NCI-H1930 (cell line): Measurements from ENCODE around the gene HMGCR.

Experiments used
- DNase-seq, 2 experiments: peaks; one replicate each; lab custom pipeline; 2025; lab: John Stamatoyannopoulos, UW

The HMGCR gene

DNA sequence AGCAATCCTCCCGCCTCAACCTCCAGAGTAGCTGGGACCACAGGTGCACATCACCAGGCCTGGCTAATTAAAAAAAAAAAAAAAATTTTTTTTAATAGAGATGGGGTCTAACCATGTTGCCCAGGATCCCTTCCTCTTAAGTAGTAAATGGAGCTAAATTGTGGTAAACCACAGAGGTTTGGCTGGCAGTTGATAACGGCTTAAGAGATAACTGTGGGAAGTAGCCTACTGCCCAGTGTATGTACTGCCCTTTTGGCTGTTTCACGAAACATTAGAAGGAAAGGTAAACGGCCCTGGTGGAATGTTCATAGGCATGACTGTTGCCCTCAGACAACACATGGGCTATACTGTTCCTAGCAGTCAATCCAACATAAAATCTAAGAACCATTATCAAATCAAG, 44.4 kb downstream of the HMGCR start:
- no peak for DNase-seq

DNA sequence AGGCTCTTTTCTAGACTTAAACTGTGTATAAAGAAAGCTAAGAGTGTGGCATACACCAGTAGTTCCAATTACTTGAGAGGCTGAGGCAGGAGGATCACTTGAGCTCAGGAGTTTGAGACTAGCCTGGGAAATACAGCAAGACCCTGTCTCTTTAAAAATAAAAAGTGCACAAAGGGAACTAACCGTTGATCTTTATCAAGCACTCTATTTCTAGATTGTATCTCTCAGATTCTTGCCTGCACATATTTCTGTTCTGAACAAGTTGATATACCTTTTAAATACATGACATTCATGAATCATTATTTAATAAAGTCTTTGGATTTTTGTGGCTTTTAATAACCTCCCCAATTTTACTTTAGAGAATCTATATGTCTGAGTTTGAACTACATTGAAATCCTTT, 47.2 kb downstream of the HMGCR start:
- DNase-seq, result no peak

DNA sequence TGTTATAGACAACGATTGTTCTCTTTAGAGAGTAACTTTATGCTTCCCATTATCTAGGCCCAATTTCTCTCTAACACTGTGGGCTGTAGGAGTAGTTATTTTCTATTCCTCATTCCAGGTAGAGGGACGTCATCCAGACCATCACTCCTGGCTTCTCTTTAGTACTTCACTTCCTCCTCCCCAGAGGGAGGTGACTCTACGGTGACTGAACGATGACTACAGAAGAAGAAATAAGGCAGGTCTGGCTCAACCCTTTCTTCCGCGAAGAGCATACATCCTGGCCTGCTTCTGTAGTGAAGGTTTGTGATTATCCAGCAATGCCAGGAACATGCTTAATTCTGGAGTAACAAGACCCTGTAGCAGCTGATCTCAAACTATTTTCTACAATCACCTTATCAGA, 50.8 kb downstream of the HMGCR start:
- no peak for DNase-seq

DNA sequence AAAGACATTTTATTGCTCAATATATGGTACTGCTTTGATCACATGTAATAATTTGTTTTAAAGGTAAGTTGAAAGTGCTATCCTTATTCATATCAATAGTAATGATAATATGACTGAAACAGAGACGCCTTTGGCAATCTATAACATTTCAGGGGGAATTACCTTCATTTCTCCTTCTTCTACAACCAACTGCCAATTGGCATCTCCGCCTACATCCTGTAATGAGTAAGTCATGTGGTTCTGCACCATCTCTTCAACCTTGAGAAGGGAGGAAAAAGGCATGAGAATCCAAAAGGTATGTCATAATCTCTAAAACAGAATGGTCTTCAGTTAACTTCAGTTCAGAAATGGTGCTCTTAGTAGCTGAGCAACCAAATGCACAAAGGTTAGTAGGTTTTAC, 52.4 kb downstream of the HMGCR start:
- DNase-seq, result no peak

DNA sequence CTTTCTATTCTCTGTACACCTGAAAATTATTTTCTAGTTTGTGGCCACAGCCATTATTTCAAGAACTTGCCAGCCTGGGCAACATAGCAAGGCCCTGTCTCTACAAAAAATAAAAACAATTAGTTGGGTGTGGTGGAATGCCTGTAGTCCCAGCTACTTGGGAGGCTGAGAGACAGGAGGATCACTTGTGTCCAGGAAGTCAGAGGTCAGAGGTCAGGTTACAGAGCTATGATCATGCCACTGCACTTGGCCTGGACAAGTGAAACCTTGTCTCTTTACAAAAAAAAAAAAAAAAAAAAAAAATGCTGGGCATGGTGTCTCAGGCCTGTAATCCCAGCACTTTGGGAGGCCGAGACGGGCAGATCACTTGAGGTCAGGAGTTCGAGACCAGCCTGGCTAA, 58.3 kb downstream of the HMGCR start:
- no peak for DNase-seq

DNA sequence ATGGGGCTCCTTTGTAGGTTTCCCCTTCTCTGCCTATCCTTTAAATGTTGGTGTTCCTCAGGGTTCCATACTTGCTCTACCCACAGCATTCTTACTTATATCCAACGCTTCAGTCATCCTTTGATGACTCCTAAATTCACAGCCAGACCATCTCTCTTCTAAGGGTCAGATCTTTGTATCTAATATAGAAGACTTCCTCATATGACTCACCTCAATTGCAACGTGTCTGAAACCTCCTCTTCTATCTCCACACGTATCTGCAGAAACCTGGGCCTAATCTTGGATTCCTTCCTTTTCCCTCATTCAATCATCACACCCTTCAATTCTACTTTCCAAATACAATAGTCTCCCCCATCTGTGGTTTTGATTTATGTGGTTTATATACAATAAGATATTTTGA, 68.3 kb downstream of the HMGCR start:
- DNase-seq, result no peak
